HG02870 (cell line): ENCODE data around the gene ACP2.

ENCODE experiments used
- ATAC-seq: cut with Tn5 transposase; IDR thresholded peaks from one replicate; pipeline ENCODE4 v1.9.1; 2021; ENCODE audit warnings: mild to moderate bottlenecking, moderate library complexity; ENCODE audit not compliant: unreplicated experiment

Gene ACP2

DNA sequence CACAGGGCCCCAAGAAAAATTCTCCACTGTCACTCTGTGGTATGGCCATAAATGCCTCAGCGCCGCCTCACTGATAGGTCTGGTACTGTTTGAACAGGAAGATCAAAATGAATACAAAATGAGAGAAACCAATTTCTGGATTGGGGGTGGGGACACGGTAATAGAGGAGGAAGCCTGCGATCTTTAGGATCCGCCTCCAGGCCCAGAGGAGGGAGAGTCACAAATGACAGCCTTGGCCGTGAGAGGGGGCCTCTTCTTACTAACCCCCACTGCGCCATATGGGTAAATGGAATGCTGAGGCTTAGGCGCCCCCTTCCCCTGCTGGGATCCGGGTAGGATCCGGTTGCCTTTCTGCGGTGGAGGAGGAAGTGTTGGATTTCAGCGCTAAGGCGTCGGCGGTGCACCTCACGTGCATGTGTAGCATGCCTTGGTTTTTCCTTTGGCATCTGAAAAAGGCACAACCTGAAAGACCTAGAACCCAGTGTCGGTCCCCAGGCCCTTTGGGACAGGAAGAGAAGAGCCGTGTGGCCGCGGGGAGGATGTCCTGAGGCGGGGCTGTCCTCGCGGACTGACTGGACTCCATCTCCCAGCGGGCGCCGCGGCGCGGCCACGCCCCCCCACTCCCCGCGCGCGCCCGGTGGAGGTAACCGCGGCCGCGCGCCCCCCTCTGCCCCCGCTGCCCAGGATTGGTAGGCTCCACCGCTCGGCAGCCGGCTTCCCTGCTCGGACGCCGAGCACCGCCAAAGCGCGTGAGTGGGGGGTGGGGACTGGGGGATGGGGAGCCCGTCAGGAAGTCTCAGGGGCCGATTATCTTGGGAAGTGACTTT lies 20.6 kb upstream of the ACP2 start:
- peak; percentile 41 for ATAC-seq

- ATAC-seq, result no peak
These were observed 19.9 kb upstream of the ACP2 start for GRCh38 chr11:47268448-47269001.

GRCh38 chr11:47267876-47268275 lies 19.3 kb upstream of the ACP2 start:
- ATAC-seq, result no peak

GRCh38 chr11:47264521-47264920 lies 15.9 kb upstream of the ACP2 start:
- no peak for ATAC-seq

DNA sequence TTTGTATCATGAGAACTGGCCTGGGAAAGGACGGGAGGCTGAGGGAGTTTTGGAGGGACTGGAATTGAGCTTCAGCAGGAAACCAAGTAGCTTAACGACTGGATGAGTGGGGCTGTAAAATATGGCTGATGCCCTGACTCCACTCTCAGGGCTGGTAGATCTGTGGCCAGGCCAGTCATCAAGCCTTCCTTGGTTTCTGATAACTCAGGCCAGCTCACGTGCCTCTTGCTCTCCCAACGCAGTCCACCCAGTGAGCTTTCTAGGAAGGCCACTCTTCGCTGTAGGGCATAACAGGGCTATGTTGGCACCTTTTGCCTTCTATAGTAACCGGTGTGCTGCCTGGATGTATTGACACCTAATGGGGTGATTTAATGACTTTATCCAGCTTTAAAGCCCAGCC lies 15.5 kb upstream of the ACP2 start:
- no peak for ATAC-seq

DNA sequence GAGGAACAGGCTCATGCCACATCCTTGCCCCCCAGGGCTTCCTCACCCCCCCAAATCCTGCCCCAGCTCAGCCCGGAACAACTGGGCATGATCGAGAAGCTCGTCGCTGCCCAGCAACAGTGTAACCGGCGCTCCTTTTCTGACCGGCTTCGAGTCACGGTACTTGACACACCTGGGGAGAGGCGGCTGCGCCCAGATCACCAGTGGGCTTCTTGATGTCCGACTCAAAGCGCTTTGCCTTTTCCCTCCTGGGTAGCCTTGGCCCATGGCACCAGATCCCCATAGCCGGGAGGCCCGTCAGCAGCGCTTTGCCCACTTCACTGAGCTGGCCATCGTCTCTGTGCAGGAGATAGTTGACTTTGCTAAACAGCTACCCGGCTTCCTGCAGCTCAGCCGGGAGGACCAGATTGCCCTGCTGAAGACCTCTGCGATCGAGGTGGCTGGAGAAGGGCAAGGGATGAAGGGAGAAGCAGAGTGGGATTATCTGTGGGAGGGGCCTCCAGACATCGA lies 12.7 kb upstream of the ACP2 start:
- ATAC-seq, result no peak

DNA sequence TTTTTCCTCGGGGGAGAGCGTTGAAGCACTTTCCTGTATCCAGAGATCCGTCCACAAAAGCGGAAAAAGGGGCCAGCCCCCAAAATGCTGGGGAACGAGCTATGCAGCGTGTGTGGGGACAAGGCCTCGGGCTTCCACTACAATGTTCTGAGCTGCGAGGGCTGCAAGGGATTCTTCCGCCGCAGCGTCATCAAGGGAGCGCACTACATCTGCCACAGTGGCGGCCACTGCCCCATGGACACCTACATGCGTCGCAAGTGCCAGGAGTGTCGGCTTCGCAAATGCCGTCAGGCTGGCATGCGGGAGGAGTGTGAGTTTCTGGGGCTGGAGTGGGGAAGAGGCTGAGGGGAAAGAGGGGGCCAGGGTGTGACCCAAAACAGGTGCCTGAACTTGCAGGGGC lies 11.8 kb upstream of the ACP2 start:
- ATAC-seq, result no peak

DNA sequence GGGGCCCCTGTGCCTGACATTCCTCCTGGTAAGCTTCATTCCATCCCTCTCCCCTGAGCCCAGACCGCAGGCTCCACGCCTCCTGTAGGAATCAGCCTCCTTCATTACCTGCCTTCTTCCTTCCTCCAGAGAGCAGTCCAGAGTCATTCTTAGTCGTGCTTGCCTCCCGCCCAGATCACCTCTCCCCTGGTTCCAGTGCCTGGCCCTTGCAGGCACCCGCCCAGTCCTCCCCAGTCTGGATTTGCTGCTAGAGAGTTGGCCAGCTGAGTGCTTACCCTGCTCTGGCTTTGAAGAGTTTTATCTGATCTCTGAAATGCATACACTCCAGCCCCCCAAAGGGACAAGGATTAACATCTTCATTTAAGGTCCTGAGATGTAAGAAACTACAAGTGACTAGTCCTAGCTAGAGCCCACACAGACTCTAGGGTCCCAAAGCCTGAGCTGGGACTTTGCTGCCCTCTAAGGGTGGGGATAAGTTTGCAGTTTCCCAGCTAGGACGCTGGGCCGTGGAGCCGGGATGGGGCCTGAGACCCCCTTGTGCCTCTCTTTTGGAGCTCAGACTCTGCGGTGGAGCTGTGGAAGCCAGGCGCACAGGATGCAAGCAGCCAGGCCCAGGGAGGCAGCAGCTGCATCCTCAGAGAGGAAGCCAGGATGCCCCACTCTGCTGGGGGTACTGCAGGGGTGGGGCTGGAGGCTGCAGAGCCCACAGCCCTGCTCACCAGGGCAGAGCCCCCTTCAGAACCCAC lies 10.8 kb upstream of the ACP2 start:
- no peak for ATAC-seq

GRCh38 chr11:47258317-47258902 lies 9.8 kb upstream of the ACP2 start:
- ATAC-seq, result no peak

GRCh38 chr11:47257517-47258316 lies 9.1 kb upstream of the ACP2 start, which contains the start of gene NR1H3:
Gene NR1H3, plus strand, starts transcription at chr11:47257996. Its CDS starts 1,221 bp downstream, at chr11:47259217.
- no peak for ATAC-seq

GRCh38 chr11:47257177-47257516 lies 8.5 kb upstream of the ACP2 start:
- no peak for ATAC-seq

- no peak for ATAC-seq
These were observed 7.8 kb upstream of the ACP2 start for GRCh38 chr11:47256374-47256773.

DNA sequence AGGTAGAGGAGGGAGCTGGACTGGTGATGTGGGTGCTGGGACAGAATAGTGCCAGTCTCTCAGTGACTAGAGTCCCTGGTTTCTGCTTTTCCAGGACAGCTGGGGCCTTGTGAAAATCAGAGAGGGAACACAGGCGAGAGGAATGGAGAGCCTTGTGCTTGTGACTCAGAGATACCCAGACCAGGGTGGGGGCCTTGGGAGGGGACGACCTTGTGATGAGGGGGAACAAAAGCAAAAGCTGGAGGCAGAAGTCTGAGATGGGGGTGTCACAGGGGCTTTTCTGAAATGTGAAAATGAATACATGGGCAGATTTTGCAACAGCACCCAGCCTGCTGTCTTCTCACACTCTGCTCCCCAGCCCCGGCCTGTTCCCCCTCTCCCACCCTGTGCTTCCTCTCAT lies 5.8 kb upstream of the ACP2 start:
- no peak for ATAC-seq

DNA sequence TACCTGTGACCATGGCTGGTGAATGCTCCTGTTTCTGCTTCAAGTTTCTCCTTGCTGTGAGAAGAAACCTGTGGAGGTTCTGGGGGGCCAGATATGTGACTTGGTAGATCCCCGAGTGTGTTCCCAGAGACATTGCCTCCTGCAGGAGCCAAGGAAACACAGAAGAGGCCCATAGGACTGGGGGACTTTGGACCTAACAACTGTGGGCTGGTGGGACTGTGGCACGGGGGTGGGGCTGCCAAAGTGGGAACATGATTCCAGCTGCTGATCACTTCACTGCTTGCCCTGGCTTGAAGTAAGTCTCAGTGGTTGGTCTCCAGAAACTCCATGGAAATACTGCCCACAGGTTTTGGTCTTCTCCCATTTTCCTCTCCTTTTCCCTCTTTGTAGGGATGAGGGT lies 5.0 kb upstream of the ACP2 start:
- no peak for ATAC-seq

- ATAC-seq, result no peak
These were observed 3.1 kb upstream of the ACP2 start for GRCh38 chr11:47251751-47252150.

DNA sequence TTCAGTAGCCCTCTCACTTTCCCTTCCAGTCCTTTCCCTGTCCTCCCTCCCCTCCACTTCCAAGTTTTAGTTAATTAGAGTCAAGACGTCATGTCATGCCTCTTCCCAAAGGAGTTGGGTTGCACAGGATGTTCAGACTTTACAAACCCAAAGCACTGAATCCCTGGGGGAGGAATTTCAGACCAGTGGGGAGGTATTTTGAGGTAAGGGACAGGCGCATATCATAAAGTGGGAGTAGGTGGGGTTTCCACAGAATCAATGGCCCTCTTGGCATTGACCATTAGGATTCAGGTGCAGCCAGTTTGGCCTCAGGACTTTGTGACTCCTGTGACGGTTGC lies 733 bp upstream of the ACP2 start:
- no peak for ATAC-seq

GRCh38 chr11:47248304-47248663 lies 330 bp downstream of the ACP2 start:
- ATAC-seq, result peak; percentile 35

- ATAC-seq, result no peak
These were observed 1.1 kb downstream of the ACP2 start for GRCh38 chr11:47247502-47247901.

GRCh38 chr11:47245611-47246357 lies 2.8 kb downstream of the ACP2 start:
- no peak for ATAC-seq
